ENCODE results near the gene MEGF11.
A peak's percentile ranks its signal among the peaks of the same experiment; 100 is the strongest.
"Not testable (repeated sequence)": the region's sequence is repeated elsewhere in the genome, so short reads cannot be mapped to it uniquely, and the experiment has no call there.

The MEGF11 gene

GRCh38 chr15:65872596-65872995 is 381.0 kb downstream of the MEGF11 start:
- not testable (repeated sequence) for H4K8ac ChIP-seq (ENCODE audit: low read depth, low read length); H3K18ac ChIP-seq (ENCODE audit: low read length); H3K9ac ChIP-seq (ENCODE audit: low read length); H3K56ac ChIP-seq (ENCODE audit: low read length); H2BK5ac ChIP-seq (ENCODE audit: low read length); H3K27ac ChIP-seq (ENCODE audit: low read depth, low read length); H3K23ac ChIP-seq (ENCODE audit: low read length); DNase-seq; H3K4ac ChIP-seq (ENCODE audit: low read depth, low read length); H3K4me1 ChIP-seq (ENCODE audit: control insufficient read depth, low read depth, low read length); H3K36me3 ChIP-seq (ENCODE audit: control insufficient read depth, insufficient read depth, low read length); H2BK120ac ChIP-seq (ENCODE audit: low read depth, low read length); H2BK15ac ChIP-seq (replicated peaks; ENCODE audit: low read depth); H4K5ac ChIP-seq (ENCODE audit: low read length); H3K79me1 ChIP-seq (ENCODE audit: low read length); H3K4me2 ChIP-seq (ENCODE audit: low read length); H3K4me3 ChIP-seq (ENCODE audit: low read length); H2AK5ac ChIP-seq (ENCODE audit: low read length); H3K27me3 ChIP-seq (ENCODE audit: insufficient read depth, low read length, poor library complexity)
- no CpG with 5 or more reads among the region's 5 CpGs for WGBS (ENCODE audit: extremely low coverage, insufficient coverage, low lambda C conversion rate)
- H3K79me2 ChIP-seq (ENCODE audit: control insufficient read depth, insufficient read depth, low read length): peaks cover 62% of the 10 kb centered on the region

GRCh38 chr15:65871886-65872285 is 381.7 kb downstream of the MEGF11 start:
- not testable (repeated sequence) for H3K79me1 ChIP-seq (ENCODE audit: low read length); H3K9ac ChIP-seq (ENCODE audit: low read length); H4K5ac ChIP-seq (ENCODE audit: low read length); H2BK15ac ChIP-seq (replicated peaks; ENCODE audit: low read depth); H4K8ac ChIP-seq (ENCODE audit: low read depth, low read length); H2AK5ac ChIP-seq (ENCODE audit: low read length); DNase-seq; H3K27me3 ChIP-seq (ENCODE audit: insufficient read depth, low read length, poor library complexity); H3K18ac ChIP-seq (ENCODE audit: low read length); H3K4me2 ChIP-seq (ENCODE audit: low read length); H3K27ac ChIP-seq (ENCODE audit: low read depth, low read length); H2BK5ac ChIP-seq (ENCODE audit: low read length); H3K4me3 ChIP-seq (ENCODE audit: low read length); H3K56ac ChIP-seq (ENCODE audit: low read length); H2BK120ac ChIP-seq (ENCODE audit: low read depth, low read length); H3K36me3 ChIP-seq (ENCODE audit: control insufficient read depth, insufficient read depth, low read length); H3K4ac ChIP-seq (ENCODE audit: low read depth, low read length); H3K4me1 ChIP-seq (ENCODE audit: control insufficient read depth, low read depth, low read length); H3K23ac ChIP-seq (ENCODE audit: low read length)
- no CpG with 5 or more reads among the region's 9 CpGs for WGBS (ENCODE audit: extremely low coverage, insufficient coverage, low lambda C conversion rate)
- H3K79me2 ChIP-seq (ENCODE audit: control insufficient read depth, insufficient read depth, low read length): peaks cover 59% of the 10 kb centered on the region

GRCh38 chr15:65870889-65871533 is 382.5 kb downstream of the MEGF11 start:
- H4K5ac ChIP-seq (ENCODE audit: low read length): no peak overlapping the region
- peak overlapping the region; percentile 85 for H3K4me2 ChIP-seq (ENCODE audit: low read length)
- peak overlapping the region; percentile 99 for H3K4me3 ChIP-seq (ENCODE audit: low read length)
- no peak overlapping the region for H2BK120ac ChIP-seq (ENCODE audit: low read depth, low read length)
- H2BK15ac ChIP-seq (replicated peaks; ENCODE audit: low read depth): no peak overlapping the region
- H3K36me3 ChIP-seq (ENCODE audit: control insufficient read depth, insufficient read depth, low read length): no peaks in the 10 kb centered on the region
- peak; percentile 38 for DNase-seq
- H2BK5ac ChIP-seq (ENCODE audit: low read length): no peak overlapping the region
- H3K79me2 ChIP-seq (ENCODE audit: control insufficient read depth, insufficient read depth, low read length): peaks cover 55% of the 10 kb centered on the region
- WGBS (ENCODE audit: extremely low coverage, insufficient coverage, low lambda C conversion rate): no CpG with 5 or more reads among the region's 2 CpGs
- H2AK5ac ChIP-seq (ENCODE audit: low read length): no peak overlapping the region
- peaks cover 6% of the 10 kb centered on the region for H3K79me1 ChIP-seq (ENCODE audit: low read length)
- H3K27me3 ChIP-seq (ENCODE audit: insufficient read depth, low read length, poor library complexity): no peaks in the 10 kb centered on the region
- no peak overlapping the region for H3K23ac ChIP-seq (ENCODE audit: low read length)
- H4K8ac ChIP-seq (ENCODE audit: low read depth, low read length): no peak overlapping the region
- H3K4ac ChIP-seq (ENCODE audit: low read depth, low read length): no peak overlapping the region
- no peak overlapping the region for H3K27ac ChIP-seq (ENCODE audit: low read depth, low read length)
- H3K9ac ChIP-seq (ENCODE audit: low read length): peak overlapping the region; percentile 99
- H3K18ac ChIP-seq (ENCODE audit: low read length): no peak overlapping the region
- H3K4me1 ChIP-seq (ENCODE audit: control insufficient read depth, low read depth, low read length): no peaks in the 10 kb centered on the region
- peak overlapping the region; percentile 99 for H3K56ac ChIP-seq (ENCODE audit: low read length)

GRCh38 chr15:65869954-65870871 is 383.3 kb downstream of the MEGF11 start:
- H3K9ac ChIP-seq (ENCODE audit: low read length): peak overlapping the region; percentile 99
- H2AK5ac ChIP-seq (ENCODE audit: low read length): peak overlapping the region; percentile 38
- H2BK5ac ChIP-seq (ENCODE audit: low read length): peak overlapping the region; percentile 79
- H3K23ac ChIP-seq (ENCODE audit: low read length): peak overlapping the region; percentile 96
- H3K27ac ChIP-seq (ENCODE audit: low read depth, low read length): peak overlapping the region; percentile 58
- peak overlapping the region; percentile 99 for H3K4me3 ChIP-seq (ENCODE audit: low read length)
- peak overlapping the region; percentile 85 for H3K4me2 ChIP-seq (ENCODE audit: low read length)
- peaks cover 51% of the 10 kb centered on the region for H3K79me2 ChIP-seq (ENCODE audit: control insufficient read depth, insufficient read depth, low read length)
- H3K36me3 ChIP-seq (ENCODE audit: control insufficient read depth, insufficient read depth, low read length): no peaks in the 10 kb centered on the region
- peak overlapping the region; percentile 99 for H3K56ac ChIP-seq (ENCODE audit: low read length)
- no peaks in the 10 kb centered on the region for H3K4me1 ChIP-seq (ENCODE audit: control insufficient read depth, low read depth, low read length)
- DNase-seq: peak; percentile 83
- H3K4ac ChIP-seq (ENCODE audit: low read depth, low read length): peak overlapping the region; percentile 19
- H3K27me3 ChIP-seq (ENCODE audit: insufficient read depth, low read length, poor library complexity): no peaks in the 10 kb centered on the region
- no peak overlapping the region for H2BK15ac ChIP-seq (replicated peaks; ENCODE audit: low read depth)
- peak overlapping the region; percentile 65 for H3K18ac ChIP-seq (ENCODE audit: low read length)
- H2BK120ac ChIP-seq (ENCODE audit: low read depth, low read length): no peak overlapping the region
- H3K79me1 ChIP-seq (ENCODE audit: low read length): peaks cover 2% of the 10 kb centered on the region
- WGBS (ENCODE audit: extremely low coverage, insufficient coverage, low lambda C conversion rate): no CpG with 5 or more reads among the region's 43 CpGs
- H4K8ac ChIP-seq (ENCODE audit: low read depth, low read length): no peak overlapping the region
- no peak overlapping the region for H4K5ac ChIP-seq (ENCODE audit: low read length)

GRCh38 chr15:65869126-65869953 is 384.2 kb downstream of the MEGF11 start, which contains the start of gene RAB11A:
RAB11A (plus strand) TSS chr15:65869491; CDS start chr15:65869586, 95 bp downstream.
- H2BK15ac ChIP-seq (replicated peaks; ENCODE audit: low read depth): no peak within 1 kb of the TSS
- peak within 1 kb of the TSS; percentile 38 for H2AK5ac ChIP-seq (ENCODE audit: low read length)
- H3K79me1 ChIP-seq (ENCODE audit: low read length): peaks cover 2% of the 10 kb centered on the region
- H3K56ac ChIP-seq (ENCODE audit: low read length): peak within 1 kb of the TSS; percentile 99
- H2BK120ac ChIP-seq (ENCODE audit: low read depth, low read length): no peak within 1 kb of the TSS
- no peaks in the 10 kb centered on the region for H3K36me3 ChIP-seq (ENCODE audit: control insufficient read depth, insufficient read depth, low read length)
- peak within 1 kb of the TSS; percentile 58 for H3K27ac ChIP-seq (ENCODE audit: low read depth, low read length)
- H3K27me3 ChIP-seq (ENCODE audit: insufficient read depth, low read length, poor library complexity): no peaks in the 10 kb centered on the region
- peak within 1 kb of the TSS; percentile 86 for H2BK5ac ChIP-seq (ENCODE audit: low read length)
- peak; percentile 98 for DNase-seq
- peaks cover 44% of the 10 kb centered on the region for H3K79me2 ChIP-seq (ENCODE audit: control insufficient read depth, insufficient read depth, low read length)
- H3K4me3 ChIP-seq (ENCODE audit: low read length): peak within 1 kb of the TSS; percentile 99
- H3K4me1 ChIP-seq (ENCODE audit: control insufficient read depth, low read depth, low read length): no peaks in the 10 kb centered on the region
- H3K4me2 ChIP-seq (ENCODE audit: low read length): peak within 1 kb of the TSS; percentile 85
- H4K5ac ChIP-seq (ENCODE audit: low read length): no peak within 1 kb of the TSS
- no peak within 1 kb of the TSS for H4K8ac ChIP-seq (ENCODE audit: low read depth, low read length)
- no CpG with 5 or more reads among the region's 62 CpGs for WGBS (ENCODE audit: extremely low coverage, insufficient coverage, low lambda C conversion rate)
- peak within 1 kb of the TSS; percentile 96 for H3K23ac ChIP-seq (ENCODE audit: low read length)
- peak within 1 kb of the TSS; percentile 99 for H3K9ac ChIP-seq (ENCODE audit: low read length)
- peak within 1 kb of the TSS; percentile 65 for H3K18ac ChIP-seq (ENCODE audit: low read length)
- peak within 1 kb of the TSS; percentile 19 for H3K4ac ChIP-seq (ENCODE audit: low read depth, low read length)
